SHP77 (cell line): ENCODE results near the gene TMEM225B.
"Not testable (repeated sequence)": the region's sequence is repeated elsewhere in the genome, so short reads cannot be mapped to it uniquely, and the experiment has no call there.

Experiments
- DNase-seq, 2 experiments: peaks; one replicate each; lab custom pipeline; 2025; lab: John Stamatoyannopoulos, UW

The TMEM225B gene

DNA sequence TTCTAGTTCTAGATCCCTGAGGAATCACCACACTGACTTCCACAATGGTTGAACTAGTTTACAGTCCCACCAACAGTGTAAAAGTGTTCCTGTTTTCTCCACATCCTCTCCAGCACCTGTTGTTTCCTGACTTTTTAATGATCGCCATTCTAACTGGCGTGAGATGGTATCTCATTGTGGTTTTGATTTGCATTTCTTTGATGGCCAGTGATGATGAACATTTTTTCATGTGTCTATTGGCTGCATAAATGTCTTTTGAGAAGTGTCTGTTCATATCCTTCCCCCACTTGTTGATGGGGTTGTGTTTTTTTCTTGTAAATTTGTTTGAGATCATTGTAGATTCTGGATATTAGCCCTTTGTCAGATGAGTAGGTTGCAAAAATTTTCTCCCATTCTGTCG is 56.6 kb downstream of the TMEM225B start:
- DNase-seq: not testable (repeated sequence)

DNA sequence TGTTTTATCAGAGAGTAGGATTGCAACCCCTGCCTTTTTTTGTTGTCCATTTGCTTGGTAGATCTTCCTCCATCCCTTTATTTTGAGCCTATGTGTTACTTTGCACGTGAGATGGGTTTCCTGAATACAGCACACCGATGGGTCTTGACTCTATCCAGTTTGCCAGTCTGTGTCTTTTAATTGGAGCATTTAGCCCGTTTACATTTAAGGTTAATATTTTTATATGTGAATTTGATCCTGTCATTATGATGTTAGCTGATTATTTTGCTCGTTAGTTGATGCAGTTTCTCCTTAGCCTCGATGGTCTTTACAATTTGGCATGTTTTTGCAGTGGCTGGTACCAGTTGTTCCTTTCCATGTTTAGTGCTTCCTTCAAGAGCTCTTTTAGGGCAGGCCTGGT is 59.8 kb downstream of the TMEM225B start:
- DNase-seq: not testable (repeated sequence)
